Liver (tissue), 3 donors: ENCODE measurements around the gene RTL10.

Experiments used
- ATF3 ChIP-seq: IDR thresholded peaks from 2 replicates; pipeline ENCODE4 v1.6.1; 2016; ENCODE audit warnings: antibody characterized with exemption
- CTCF ChIP-seq: fragments of 150-350 bp; IDR thresholded peaks from 2 replicates; pipeline ENCODE4 v1.5.1; 2017; ENCODE audit warnings: improper control_type of control experiment, low read depth, low read length; ENCODE audit not compliant: missing input control
- EGR1 ChIP-seq, 2 donors: IDR thresholded peaks; 2 replicates each; pipeline ENCODE4 v1.6.1; 2016 to 2018; ENCODE audit warnings: antibody characterized with exemption in 2 of 2, low read depth in 2 of 2
- JUND ChIP-seq, 2 donors: IDR thresholded peaks; 2 replicates each; pipeline ENCODE4 v1.6.1; 2016; ENCODE audit warnings: antibody characterized with exemption in 2 of 2
- MAX ChIP-seq: IDR thresholded peaks from 2 replicates; pipeline ENCODE4 v1.6.1; 2016; ENCODE audit warnings: antibody characterized with exemption
- RAD21 ChIP-seq, 2 donors: IDR thresholded peaks; 2 replicates each; pipeline ENCODE4 v1.6.1; 2016; ENCODE audit warnings: antibody characterized with exemption in 2 of 2, mild to moderate bottlenecking in 2 of 2
- REST ChIP-seq: IDR thresholded peaks from 2 replicates; pipeline ENCODE4 v1.6.1; 2016; ENCODE audit warnings: antibody characterized with exemption, mild to moderate bottlenecking
- SP1 ChIP-seq: IDR thresholded peaks from 2 replicates; pipeline ENCODE4 v1.6.1; 2018; ENCODE audit warnings: antibody characterized with exemption, mild to moderate bottlenecking
- TAF1 ChIP-seq: conservative IDR thresholded peaks from 2 replicates; pipeline ENCODE4 v1.6.1; 2016; ENCODE audit warnings: antibody characterized with exemption, mild to moderate bottlenecking
- YY1 ChIP-seq: IDR thresholded peaks from 2 replicates; pipeline ENCODE4 v1.6.1; 2016; ENCODE audit warnings: antibody characterized with exemption, mild to moderate bottlenecking
- ZBTB33 ChIP-seq: IDR thresholded peaks from 2 replicates; pipeline ENCODE4 v1.6.1; 2016; ENCODE audit warnings: antibody characterized with exemption
- donor health status: healthy.
- donor health status: healthy.

- TF ChIP-seq CTCF (no peak), MAX (no peak), REST (no peak), RAD21 (IDR thresholded peaks at IDR 0.05) (no peak), TAF1 (no peak), ATF3 (no peak), SP1 (no peak), YY1 (no peak), ZBTB33 (no peak), JUND (IDR thresholded peaks at IDR 0.05) (no peak), EGR1 (IDR thresholded peaks at IDR 0.05; ENCODE audit: low read depth in 2 of 2) (no peak)
Observed at GRCh38 chr22:19896665-19897355, 42.1 kb upstream of the RTL10 start.
